CD4-positive, alpha-beta T cell treated with Interferon gamma for 1 hour (primary cell): ENCODE data around the gene TSR3.

Source experiments
- DNase-seq: peaks from one replicate; pipeline ENCODE4 v3.0.0-alpha.2; 2020

Gene TSR3

DNA sequence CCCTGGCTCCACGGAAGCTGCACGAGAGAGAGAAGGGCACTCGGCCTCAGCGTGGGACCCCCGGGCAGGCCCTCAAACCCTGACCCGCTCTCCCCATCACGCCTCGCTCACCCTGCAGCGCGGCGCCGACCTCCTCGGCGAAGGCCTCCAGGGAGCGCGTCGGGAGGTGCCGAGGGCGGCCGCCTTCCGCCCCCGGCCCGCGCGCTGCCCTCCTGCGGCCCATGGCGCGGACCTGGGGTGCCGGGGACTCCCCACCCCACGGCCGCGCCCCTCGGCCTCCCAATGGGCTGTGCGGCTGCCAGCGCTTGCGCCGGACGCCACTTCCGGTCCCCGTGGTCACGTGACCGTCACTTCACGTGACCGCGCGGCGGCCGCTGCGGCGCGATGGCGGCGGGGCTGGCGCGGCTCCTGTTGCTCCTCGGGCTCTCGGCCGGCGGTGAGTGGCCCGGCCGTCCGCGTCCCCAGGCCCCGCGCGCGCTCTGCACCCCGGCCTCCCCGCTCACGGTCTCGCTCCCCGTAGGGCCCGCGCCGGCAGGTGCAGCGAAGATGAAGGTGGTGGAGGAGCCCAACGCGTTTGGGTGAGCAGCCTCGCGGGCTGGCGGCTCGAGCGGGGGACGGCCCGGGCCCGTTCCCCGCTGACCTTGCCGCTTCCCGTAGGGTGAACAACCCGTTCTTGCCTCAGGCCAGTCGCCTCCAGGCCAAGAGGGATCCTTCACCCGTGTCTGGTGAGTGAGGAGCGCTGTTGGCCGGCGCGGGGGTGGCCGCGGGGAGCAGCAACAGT is at the start of gene TSR3, which contains the start of gene GNPTG:
TSS of gene TSR3 (minus strand) at position 297 of the 781 bp plus-strand sequence. CDS start at position 223, 74 bp downstream.
TSS of gene GNPTG (plus strand) at position 350 of the 781 bp plus-strand sequence. CDS start at position 385, 35 bp downstream.
- DNase-seq, result peak; percentile 87

DNA sequence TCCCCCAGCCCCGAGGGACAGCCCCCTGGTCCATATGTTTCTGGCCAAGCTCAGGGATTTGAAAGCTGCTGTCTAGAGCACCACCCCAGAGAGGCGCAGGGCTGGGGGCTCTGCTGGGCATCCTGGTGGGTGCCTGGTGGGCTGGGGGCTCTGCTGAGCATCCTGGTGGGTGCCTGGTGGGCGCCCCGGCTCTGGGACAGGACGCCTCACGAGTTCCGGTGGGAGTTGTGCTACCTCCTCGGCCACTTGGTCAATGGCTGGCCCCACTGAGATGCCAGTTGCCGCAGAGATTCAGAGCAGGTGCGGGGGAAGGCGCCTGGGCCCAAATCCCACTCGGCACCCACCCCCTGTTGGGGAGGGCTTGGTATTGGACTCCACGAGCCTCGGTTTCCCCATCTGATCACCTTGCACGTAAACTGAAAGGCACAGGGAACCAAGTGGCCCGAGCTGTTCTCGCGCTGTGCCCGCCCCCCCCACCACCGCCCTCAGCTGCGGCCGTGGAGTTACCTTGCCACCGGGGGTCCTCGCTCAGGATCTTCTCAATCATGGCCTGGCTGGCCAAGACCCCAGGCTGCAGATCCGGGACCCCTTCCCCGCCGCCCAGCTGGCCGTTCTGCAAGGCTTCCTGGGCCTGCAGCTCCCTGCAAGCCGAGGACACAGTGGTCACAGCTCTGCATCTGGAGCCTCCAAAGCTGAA is 49.5 kb upstream of the TSR3 start:
- no peak for DNase-seq

DNA sequence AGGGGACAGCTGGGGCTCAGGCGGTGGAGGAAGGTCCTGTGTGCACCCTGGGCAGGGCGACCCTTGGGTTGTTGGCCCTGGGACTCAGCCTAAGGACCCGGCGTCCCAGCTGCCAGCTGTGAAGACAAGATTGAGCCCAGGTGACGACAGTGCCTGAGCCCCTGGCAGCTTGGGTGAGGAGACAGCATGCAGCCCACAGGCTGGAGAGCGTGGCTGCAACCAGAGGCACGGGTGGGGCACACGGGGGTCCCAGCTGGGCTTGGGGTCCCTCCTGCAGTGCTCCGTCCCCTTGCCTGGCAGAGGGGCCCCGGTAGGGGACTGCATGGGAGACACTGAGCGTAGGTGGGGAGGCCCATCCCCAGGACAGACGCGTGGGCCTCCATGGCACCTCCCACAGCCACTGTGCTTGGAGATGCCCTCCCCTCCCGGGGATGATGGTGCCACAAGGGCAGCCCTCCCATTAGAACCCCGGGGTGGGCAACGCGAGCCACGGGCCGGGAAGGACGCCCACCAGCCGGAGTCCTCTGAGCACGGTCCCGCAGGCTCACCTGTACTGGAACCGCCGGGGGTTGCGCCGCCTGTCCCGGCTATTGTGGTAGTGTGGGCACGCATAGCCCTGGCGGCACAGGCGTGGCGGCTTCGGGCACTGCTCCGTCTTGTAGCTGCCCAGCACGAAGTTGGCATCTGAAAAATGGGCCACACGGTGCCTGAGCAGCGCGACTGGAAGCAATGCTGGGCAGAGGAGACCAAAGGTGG is 47.3 kb upstream of the TSR3 start:
- no peak for DNase-seq

DNA sequence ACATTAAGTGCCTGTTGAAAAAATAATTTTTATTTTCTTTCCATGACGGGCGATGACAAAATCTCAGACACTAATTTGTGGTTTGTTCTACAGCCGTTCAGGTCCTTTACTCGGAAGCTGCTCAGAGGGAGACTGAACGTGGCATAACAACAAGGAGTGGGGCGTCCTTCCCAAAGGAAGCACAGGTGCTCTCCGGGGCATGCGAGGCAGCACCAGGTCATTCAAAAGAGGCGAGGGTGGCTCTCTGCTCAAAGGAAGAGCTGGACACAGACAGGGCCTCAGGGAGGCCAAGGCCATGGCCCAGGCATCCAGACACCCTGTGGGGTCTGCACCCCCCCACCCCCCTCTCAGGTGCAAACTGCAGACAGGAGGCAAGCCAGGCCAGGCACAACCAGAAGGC is 46.7 kb upstream of the TSR3 start:
- no peak for DNase-seq

DNA sequence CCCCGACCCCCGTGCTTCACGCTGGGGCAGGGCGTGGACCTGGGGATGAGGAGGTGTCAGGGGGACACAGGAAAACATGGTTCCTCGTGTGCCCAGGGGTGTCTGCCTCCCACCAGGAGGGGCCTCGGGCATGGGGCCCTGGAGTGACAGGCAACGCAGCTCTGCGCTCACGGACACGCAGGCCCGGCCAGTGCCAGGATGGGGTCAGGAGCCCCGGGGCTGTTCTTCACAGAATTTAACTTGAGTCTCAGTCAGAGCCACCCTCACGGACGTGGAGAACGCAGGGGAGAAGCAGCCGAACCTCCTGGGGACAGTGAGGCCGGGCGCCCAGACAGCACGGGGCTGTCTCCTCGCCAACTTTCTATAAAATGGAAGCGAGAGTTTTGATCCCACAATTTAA is 46.1 kb upstream of the TSR3 start:
- DNase-seq, result no peak

DNA sequence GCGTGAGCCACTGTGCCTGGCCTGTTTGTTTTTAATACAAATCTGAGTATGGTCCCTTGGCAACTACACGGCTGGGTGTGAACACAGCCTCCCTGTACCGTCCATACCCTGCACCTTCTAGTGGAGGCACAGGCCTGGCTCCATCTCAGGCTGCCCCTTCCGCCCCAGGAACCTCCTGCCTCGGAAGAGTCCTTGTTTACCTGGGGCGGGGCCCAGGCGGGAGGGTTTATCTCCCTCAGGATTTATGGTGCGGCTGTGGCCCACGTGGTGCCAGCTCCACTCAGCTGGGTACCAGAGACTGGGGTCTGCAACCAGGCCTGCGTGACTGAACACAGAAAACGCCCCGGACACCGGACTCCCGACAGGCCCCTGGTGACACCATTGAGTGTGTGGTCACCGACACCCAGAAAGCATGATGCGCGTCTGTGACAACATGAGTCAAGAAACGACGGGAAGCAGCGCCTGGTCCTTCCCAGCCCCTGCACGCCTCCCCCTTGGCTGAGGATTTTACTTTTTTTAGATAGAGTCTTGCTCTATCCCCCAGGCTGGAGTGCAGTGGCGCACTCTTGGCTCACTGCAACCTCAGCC is 43.9 kb upstream of the TSR3 start:
- DNase-seq, result no peak

DNA sequence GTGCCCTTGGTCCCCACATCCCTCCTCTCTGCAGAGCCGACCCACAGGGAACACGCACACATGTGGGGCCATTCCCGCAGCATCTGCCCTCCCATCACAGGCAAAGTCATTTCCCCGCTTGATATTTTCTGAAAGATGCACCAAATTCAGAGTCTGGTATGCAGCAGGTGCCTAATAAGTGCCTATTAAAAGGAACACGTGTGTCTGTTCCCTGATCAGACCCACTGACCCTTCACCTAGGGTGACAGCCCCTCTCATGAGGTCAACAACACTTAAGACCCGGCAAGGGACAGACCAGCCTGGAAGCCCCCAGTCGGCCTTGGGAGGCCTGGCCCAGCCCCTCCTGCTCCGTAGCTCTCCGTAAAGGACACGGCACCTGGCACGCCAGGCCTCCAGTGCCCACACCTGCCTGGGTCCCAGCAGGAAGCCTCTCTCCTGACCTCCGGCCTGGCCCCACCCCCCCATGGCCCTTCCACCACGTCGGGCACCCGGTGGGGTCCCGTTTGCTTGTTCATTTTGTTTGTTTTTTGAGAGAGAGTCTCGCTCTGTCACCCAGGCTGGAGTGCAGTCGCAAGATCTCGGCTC is 42.8 kb upstream of the TSR3 start:
- DNase-seq, result no peak

DNA sequence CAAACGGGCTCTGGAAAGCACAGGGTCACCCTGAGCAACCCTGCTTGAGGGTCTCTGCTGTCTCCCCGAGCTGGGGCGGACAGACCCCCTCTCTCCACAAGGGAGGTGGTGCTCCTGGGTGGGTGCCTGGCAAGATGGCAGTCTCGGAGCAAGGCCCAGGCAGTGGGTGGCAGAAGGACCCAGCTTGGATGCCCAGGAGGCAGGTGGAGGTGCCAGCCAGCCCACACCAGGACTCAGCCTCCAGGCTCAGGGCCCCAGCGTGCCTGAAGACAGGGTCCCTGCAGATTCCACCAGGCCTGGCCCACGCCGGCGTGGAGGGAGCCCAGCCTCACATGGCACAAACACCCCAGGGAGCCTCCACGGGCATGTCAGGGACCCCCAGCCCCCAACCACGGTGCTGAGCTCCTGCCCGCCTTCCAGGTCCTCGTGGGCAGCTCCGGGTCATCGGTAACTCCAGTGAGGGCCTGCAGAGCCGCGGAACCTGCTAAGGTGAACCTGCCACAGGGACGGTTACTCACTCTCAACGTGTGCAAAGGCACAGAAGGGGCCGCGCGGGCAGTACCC is 42.0 kb upstream of the TSR3 start:
- no peak for DNase-seq

DNA sequence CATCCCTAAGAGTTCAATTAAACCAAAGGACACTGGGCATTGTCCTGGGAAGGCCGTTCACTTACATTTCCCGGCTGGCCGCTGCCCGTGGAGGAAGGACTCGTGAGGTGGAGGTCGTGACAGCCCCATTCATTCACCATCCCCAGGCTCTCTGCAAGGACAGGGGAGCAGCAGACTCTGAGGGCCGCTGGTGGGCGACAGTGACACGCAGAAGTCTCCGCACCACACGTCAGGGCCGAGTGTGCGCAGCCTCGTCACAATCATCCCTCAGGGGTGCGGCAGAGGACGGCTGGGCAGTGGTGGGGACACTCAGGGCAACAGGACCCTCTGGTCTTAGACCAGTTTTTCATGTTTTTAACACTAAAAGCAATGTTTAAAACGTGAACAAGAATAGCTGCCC is 41.1 kb upstream of the TSR3 start:
- DNase-seq, result no peak

DNA sequence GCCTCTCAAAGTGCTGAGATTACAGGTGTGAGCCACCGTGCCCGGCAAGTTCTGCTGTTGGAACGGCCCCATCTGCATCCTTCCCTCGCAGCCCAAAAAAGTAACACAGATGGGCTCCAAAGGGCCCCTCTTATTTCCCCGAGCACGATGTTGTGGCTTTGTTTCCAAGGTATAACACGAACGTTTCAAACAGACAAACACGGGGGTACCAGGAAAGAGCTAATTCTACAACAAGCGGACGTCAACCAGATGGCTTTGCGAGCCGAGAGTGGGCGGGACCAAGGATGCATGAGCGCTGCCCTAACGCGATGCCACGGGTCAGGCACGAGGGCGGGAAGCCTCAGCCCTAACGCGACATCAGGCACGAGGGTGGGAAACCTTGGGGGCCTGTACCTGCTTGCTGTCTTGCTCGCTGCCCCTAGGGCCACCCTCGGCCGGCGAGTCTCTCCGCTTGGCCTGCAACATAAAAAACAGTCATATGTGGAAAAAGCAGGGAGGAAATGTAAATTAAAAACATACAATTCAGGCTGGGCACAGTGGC is 38.6 kb upstream of the TSR3 start:
- DNase-seq, result no peak

DNA sequence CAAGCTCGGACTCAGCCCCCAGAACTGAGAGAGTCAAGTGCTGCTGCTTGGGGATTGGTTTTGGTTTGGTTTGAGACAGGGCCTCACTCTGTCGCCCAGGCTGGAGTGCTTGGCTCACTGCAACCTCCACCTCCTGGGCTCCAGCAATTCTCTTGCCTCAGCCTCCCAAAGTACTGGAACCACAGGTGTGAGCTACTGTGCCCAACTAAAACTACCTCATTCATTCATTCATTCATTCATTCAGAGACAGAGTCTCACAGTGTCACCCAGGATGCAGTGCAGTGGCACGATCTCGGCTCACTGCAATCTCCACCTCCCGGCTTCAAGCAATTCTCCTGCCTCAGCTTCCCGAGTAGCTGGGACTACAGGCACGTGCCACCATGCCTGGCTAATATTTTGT is 38.1 kb upstream of the TSR3 start:
- DNase-seq, result no peak

DNA sequence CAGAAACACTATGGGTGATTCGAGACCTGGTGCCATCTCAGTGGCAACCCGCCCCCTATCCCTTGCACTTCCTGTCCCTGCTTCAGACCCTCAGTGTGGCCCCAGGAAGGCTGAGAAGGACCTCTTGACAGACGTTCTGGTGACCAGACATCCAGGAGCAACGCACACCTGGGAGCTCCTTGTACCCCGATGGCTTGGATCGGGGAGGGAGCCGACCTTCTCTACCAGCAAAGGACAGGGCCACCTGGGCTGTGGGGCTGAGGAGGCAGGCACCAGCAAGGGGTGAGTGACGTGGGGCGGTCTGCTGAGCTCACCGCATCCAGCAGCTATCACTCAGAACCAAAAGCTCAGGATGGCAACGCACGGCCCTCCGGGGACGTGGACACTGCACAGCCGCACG is 35.7 kb upstream of the TSR3 start:
- no peak for DNase-seq

DNA sequence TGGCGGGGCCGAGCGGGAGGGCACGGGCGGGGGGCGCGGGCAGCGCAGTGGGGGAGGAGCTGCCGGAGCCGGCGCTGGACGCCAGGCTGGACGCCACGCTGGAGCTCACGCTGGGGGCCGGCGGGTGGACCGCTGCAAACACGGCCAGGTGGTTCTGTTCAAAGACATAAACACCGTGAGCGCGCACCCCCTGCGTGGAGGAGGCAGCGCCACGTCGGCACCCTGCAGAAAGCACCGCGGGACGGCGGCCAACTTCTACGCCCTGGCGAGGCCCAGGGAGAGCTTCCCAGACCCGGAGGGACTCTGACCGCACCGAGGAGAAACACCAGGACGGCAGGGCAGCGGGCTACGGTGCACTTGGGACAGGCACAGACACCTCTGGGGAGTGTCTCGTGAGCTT is 33.6 kb upstream of the TSR3 start:
- DNase-seq, result no peak

DNA sequence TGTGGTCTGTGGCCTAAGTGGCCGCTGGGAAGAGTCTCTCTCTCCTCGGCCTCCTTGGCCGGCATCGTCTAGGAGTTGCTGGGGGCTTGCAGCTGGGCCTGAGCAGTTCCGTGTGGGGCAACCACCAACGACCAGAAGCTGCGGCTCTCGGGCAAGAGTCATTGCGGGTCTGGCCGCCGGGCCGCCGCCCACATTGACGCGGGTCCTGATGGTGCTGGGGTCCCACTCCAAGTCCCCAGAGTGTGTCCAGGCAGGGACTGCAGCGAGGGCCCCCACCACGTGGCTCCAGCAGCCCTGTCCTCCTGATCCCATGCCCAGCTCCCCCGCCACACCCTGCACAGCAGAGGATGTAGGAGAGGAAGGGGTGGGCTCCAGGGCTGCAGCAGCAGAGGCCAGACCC is 31.9 kb upstream of the TSR3 start:
- no peak for DNase-seq

DNA sequence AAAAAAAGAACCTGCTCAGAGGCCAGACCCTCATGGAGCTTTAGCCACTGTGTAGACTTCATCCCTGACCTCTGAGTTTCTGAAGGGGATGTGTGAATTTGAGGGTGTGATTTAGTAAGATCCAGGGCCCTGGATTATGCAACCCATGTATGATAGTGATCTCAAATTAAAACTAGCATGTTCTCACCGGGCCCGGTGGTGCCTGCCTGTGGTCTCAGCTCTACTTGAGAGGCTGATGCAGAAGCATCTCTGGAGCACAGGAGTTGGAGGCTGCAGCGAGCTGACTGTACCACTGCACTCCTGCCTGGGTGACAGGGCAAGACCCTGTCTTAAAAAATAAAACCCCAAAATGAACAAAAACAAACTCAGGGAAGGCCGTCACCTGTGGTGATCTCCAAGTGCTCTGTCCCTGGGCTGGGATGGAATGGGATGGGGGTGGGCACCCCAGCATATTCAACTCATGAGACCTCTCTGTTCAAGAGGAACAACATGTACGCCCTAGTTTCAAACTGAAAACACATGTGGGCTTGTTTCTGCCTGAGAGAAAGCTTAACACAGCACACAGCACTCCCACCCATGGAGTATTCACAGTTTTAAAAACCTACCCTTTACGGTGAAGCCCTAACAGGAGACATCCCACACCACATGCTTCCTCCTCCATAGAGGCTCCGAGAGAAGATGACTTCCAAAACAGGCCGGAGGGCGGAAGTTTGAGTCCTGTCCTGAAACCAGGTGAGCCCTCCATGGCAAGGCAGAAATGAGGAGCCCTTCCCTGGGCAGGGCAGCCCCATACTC is 30.1 kb upstream of the TSR3 start:
- no peak for DNase-seq

DNA sequence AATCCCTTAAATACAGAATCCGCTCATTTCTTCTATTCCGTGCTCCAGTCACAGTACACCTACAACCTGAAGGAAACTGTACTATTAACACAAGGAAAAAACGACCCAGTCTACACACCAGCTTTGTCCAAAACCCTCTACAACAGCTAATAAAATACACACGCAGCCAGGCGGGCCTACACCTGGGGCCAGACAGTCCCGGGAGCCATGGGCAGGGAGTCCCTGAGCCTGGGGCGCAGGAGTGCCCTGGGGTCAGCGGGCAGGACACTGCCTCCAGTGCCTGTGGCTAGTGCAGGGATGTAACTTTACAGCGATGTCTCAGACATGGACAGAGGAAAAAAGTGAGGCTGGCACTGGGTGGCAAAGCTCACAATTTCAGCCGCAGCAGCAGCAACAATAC is 28.5 kb upstream of the TSR3 start:
- DNase-seq, result no peak

DNA sequence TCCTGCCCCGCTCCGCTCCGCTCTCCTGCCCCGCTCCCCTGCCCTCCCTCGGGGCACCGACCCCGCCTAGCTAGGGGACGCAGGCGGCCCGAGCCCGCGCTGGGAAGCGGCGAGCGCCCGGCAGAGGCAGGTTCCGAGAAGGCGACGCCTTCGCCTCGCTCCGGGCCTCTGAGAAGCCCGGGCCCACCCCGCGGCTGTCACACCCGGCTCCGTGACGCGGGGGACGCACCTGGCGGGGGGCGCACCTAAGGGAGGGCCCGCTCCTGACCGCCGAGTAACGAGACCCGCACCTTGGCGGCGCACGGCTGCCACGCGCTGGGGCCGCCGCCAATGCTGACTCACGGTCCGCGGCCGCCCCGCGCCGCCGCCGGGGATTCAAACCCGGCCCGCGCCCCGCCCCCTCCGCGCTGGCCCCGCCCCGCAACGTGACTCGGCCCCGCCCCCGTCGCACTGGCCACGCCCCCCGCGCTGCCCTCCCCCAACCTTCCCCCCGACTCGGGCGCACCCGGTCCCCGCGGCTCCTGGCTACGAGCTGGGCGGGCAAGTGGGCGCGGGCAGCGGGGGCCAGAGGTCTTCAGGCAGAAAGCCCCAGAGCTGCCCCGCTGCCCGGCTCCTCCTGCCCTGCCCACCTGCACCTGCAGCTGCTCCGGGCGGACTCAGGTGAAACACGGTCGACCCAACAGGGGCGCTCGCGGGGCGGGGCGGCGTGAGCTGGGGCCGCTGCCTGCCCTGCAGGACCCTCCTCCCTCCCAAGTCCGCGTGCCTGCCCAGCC is 27.8 kb upstream of the TSR3 start:
- DNase-seq, result peak; percentile 53

DNA sequence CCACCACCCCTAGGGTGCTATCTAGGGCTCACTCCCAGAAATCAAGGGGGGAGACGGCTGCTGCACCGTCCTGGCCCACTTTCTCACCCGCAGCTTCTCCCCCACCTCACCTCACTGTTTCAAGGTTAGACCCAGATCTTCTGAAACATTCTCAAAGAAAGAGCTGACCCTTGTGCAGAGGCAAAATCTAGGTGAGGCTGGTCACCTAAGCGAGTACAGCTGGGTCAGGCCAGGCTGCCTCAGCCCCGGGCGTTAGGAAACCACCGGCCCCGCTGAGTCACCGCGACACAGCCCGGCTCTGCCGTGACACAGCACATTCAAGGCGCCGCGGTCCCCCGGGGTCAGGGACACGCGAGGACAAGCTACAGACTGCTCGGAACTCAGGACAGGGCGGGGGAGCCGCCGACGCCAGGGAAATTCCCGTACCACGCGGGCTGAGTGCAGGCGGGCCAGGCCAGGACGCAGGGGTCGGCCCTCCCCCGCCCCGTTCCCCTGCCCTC is 27.2 kb upstream of the TSR3 start:
- DNase-seq, result peak; percentile 74

DNA sequence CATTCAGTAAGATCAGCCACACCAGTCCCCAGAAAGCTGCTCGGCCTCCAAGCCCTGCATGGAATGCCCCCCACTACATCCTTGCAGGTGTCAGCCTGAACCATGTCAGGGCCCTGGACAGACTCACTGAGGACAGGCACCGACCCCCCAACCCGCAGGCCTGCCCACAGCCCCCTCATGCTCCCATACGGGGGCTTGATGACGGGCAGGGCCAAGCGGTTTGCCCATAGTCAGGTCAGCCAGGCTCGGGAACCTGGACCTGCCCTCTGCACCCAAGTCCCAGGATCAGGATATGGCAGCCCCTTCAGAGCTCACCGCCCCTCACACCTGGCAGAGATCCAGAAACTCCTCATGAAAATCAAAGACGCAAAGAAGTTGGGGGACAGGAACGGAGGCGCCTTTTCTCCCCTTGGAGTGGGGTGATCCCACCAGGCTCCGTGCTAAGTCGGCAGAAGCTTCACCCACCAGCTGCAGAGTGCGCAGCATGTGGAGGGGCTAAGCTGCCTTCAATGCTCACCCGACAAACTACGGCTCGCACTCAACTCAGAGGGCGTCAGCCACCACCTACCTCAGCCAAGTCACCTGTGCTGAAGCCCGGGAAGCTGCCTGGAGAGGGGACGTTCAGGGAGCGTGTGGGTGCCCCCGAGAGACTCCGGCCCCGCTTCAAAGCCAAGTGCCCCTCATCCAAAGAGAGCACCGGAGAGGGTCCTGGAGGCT is 26.6 kb upstream of the TSR3 start:
- no peak for DNase-seq
